ENCODE measurements around the gene TMEM74B.
A peak's percentile ranks its signal among the peaks of the same experiment; 100 is the strongest.
"Not testable (repeated sequence)": the region's sequence is repeated elsewhere in the genome, so short reads cannot be mapped to it uniquely, and the experiment has no call there.

Gene TMEM74B

GRCh38 chr20:1178623-1179022 lies 6.2 kb downstream of the TMEM74B start:
- no peak for DNase-seq (ENCODE audit: low spot score)

DNA sequence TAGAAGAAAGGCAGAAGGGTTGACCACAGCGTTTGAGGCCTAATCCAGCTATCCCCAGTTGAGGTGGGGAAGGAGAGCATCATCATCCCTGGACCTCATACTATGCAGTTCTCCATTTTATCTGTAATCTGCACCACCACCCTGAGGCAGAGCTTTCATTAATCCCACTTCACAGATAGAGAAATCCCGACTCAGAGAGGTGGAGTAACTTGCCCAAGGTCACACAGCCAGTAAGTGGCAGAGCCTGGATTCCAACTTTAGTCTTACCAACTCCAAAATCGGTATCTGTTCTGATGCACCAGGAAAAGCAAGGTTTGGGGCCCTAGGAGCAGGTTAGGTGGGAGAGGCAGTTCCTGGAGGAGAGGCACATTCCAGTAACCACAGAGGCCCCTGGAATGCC lies 6.7 kb downstream of the TMEM74B start:
- no peak for DNase-seq (ENCODE audit: low spot score)

DNA sequence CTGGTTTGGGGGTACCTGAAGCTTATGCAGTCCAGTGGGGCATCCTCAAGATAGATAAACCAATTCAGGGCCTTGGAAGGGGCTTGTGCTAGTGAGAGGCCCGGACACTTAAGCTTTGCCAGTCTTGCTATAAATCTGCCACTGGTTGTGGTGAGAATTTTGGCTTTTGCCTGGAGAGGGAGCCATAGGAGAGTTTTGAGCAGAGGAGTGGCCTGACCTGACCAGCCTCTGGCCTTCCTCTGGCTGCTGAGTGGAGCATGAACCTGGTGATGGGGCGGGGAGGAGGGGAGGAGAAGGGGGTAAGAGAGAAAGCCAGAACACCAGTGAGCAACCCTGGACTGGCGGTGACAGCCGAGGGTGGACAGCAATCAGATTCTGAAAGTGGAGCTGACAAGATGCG lies 7.1 kb downstream of the TMEM74B start:
- DNase-seq (ENCODE audit: low spot score): no peak

DNA sequence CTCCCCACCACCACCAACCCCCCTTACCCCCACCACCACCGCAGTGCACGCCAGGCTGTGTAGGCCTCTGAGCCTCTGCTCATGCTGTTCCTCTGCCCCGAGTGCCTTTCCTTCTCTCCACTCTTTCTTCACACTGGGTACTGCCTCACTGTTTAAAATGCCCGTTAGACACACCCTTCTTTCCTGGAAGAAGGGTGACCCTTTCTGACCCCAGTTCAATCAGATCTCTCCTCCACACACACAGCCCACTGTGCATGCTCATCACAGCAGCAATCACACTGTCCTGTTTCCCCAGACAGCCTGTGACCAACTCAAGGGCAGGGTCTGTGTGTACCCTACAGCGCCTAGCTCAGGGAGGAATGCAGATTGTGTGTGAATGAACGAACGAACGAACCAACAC lies 10.0 kb downstream of the TMEM74B start:
- DNase-seq (ENCODE audit: low spot score): no peak

- DNase-seq (ENCODE audit: low spot score): no peak
Observed at GRCh38 chr20:1173698-1174097, 11.1 kb downstream of the TMEM74B start.

GRCh38 chr20:1171461-1172093 lies 13.2 kb downstream of the TMEM74B start:
- peak; percentile 24 for DNase-seq (ENCODE audit: low spot score)

- DNase-seq (ENCODE audit: low spot score): no peak
Observed at GRCh38 chr20:1169224-1169623, 15.6 kb downstream of the TMEM74B start.

DNA sequence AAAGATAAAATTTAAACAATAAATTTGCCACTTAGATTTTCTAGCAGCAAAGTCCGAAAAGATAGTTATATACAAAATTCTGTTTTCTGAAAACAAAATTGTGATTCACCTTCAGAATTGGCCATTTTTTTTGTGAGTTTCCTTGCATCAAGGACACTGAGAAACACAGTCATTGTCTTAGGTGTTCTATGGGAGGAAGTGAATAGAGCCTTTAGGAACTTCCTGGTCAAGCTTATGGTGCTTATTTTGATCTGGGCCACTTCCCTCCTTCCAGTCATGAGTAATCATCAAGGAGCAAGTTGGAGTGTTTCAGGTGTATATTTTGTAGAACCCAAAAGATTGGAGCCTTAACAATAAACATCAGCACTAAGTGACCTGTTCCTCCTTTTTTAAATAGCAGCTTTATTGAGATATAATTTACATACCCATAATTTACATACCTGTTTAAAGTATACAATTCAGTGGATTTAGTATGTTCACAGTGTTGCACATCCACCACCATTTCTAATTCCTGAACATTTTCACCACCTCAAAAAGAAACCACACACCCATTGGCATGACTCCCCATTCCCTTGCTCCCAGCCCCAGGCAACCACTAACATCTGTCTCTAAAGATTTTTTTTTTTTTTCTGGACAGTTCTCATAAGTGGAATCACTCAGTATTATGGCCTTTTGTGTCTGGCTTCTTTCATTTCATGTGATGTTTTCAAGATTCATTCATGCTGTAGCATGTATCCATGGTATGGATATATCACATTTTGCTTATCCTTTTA lies 17.6 kb downstream of the TMEM74B start:
- DNase-seq (ENCODE audit: low spot score): peak; percentile 76

DNA sequence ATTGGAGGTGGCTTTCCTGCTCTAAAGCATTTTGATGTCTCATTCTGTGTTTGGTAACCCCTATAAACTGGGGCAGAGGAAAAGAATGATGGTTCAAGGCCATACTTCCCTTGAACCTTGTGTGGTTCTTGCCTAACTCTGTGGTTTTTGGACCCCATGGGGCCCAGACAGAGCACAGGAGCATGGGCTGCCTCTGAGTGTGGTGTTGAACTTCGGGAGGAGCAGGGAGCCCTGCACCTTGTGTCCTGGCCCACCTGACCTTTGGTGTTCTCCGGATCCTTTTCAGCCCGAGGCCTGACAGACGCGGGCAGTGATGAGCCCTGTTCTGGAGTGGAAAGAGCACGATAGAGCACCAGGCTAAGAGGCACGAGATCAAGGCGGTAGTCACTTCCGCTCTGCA lies 18.8 kb downstream of the TMEM74B start:
- no peak for DNase-seq (ENCODE audit: low spot score)

- no peak for DNase-seq (ENCODE audit: low spot score)
Observed at GRCh38 chr20:1165521-1165920, 19.3 kb downstream of the TMEM74B start.

- no peak for DNase-seq (ENCODE audit: low spot score)
Observed at GRCh38 chr20:1164871-1165270, 19.9 kb downstream of the TMEM74B start.

- DNase-seq (ENCODE audit: low spot score): no peak
Observed at GRCh38 chr20:1163653-1164052, 21.1 kb downstream of the TMEM74B start.

GRCh38 chr20:1163105-1163504 lies 21.7 kb downstream of the TMEM74B start:
- DNase-seq (ENCODE audit: low spot score): no peak

- no peak for DNase-seq (ENCODE audit: low spot score)
Observed at GRCh38 chr20:1160991-1161390, 23.8 kb downstream of the TMEM74B start.

- DNase-seq (ENCODE audit: low spot score): no peak
Observed at GRCh38 chr20:1160496-1160895, 24.3 kb downstream of the TMEM74B start.

DNA sequence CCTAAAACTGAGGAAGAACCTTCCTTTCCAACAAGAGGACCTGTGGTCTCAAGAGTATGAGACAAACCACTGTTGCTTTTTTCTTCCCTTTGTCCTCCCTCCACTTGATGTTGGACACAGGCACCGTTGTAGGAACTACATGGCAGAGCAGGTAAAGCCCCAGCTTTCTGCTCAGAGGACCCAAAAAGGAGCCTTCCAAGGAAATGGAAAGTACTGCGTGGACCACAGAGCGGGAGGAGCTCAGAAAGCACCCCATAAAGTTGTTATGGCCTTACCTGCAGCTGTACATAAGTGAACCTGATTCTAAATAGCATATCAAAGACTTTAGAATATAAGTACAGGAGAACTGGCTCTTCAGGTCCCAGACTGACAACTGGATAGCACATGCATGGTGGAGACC lies 29.4 kb downstream of the TMEM74B start:
- DNase-seq (ENCODE audit: low spot score): no peak

DNA sequence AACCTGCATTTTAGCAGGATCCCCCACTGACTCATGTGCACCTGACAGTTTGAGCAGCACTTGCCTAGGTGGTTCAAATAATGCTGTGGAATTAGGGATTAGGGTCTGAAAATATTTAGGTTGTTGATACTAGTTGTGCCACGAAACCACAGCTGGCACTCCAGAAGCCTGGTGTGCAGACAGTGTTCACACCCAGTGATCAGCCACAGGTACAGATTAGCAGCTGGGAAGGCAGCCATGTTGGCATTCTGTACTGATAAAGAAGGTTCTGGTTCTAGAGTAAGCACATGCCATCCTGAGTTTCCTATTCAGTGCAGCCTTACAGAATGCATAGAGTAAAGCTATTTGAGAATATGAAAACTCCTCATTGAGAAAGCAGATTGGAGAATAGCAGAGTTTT lies 30.1 kb downstream of the TMEM74B start:
- no peak for DNase-seq (ENCODE audit: low spot score)

- no peak for DNase-seq (ENCODE audit: low spot score)
Observed at GRCh38 chr20:1154226-1154625, 30.6 kb downstream of the TMEM74B start.

GRCh38 chr20:1150968-1151367 lies 33.8 kb downstream of the TMEM74B start:
- DNase-seq (ENCODE audit: low spot score): no peak

- no peak for DNase-seq (ENCODE audit: low spot score)
Observed at GRCh38 chr20:1150218-1150617, 34.6 kb downstream of the TMEM74B start.

DNA sequence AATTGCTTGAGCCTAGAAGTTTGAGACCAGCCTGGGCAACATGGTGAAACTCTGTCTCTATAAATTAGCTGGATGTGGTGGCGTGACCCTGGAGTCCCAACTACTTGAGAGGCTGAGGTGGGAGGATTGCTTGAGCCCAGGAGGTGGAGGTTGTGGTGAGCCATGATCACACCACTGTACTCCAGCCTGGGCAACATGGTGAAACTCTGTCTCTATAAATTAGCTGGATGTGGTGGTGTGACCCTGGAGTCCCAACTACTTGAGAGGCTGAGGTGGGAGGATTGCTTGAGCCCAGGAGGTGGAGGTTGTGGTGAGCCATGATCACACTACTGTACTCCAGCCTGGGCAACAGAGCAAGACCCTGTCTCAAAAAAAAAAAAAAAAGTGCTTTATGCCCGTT lies 35.0 kb downstream of the TMEM74B start:
- not testable (repeated sequence) for DNase-seq (ENCODE audit: low spot score)

DNA sequence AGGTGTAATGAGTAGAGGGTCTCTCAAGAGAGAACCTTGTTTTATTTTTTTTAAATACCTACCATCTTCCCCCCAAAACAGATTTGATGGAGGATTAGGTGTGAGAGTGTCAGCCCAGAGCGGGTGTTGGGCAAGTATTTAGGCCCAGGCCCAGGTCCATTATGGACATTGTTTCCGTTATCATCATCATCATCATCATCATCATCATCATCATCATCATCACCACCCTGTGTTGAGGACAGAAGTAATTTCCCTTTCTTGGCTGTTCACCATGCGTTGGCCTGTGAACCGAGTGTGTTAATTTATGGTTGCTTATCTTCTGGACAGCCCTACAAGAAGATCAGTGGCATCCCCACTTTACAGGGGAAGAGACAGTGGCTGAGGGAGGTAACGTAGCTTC lies 37.8 kb downstream of the TMEM74B start:
- no peak for DNase-seq (ENCODE audit: low spot score)

GRCh38 chr20:1144401-1145172 lies 40.2 kb downstream of the TMEM74B start:
- no peak for DNase-seq (ENCODE audit: low spot score)

Data from kidney capillary endothelial cell (primary cell).